Middle frontal gyrus (tissue), 1 donor: ENCODE data around the gene TIMM44.
"Not testable (repeated sequence)": the region's sequence is repeated elsewhere in the genome, so short reads cannot be mapped to it uniquely, and the experiment has no call there.

Experiments
- DNase-seq: peaks from one replicate; pipeline ENCODE4 v3.0.0-alpha.2; 2015; ENCODE audit warnings: low spot score; ENCODE audit errors: extremely low spot score

The TIMM44 gene

GRCh38 chr19:7902796-7903243 is 40.6 kb downstream of the TIMM44 start:
- DNase-seq = no peak

GRCh38 chr19:7901337-7901736 is 42.1 kb downstream of the TIMM44 start:
- DNase-seq = no peak

- no peak for DNase-seq
Observed at GRCh38 chr19:7900931-7901330, 42.5 kb downstream of the TIMM44 start.

GRCh38 chr19:7900401-7900870 is 43.0 kb downstream of the TIMM44 start:
- DNase-seq = no peak

- DNase-seq = no peak
Observed at GRCh38 chr19:7899751-7900378, 43.6 kb downstream of the TIMM44 start.

GRCh38 chr19:7898967-7899366 is 44.5 kb downstream of the TIMM44 start:
- DNase-seq = no peak

GRCh38 chr19:7897292-7897691 is 46.2 kb downstream of the TIMM44 start:
- no peak for DNase-seq

GRCh38 chr19:7895565-7895964 is 47.9 kb downstream of the TIMM44 start:
- no peak for DNase-seq

- DNase-seq = no peak
Observed at GRCh38 chr19:7894612-7895309, 48.7 kb downstream of the TIMM44 start.

GRCh38 chr19:7893362-7894101 is 49.9 kb downstream of the TIMM44 start:
- not testable (repeated sequence) for DNase-seq

GRCh38 chr19:7888826-7889217 is 54.6 kb downstream of the TIMM44 start:
- DNase-seq = no peak

GRCh38 chr19:7888145-7888825 is 55.2 kb downstream of the TIMM44 start, which contains the start of gene LRRC8E:
Gene LRRC8E, plus strand, starts transcription at chr19:7888510. Its CDS starts 7,094 bp downstream, at chr19:7895604.
- no peak for DNase-seq

- DNase-seq = no peak
Observed at GRCh38 chr19:7887408-7888144, 55.9 kb downstream of the TIMM44 start.

- DNase-seq = no peak
Observed at GRCh38 chr19:7885818-7886217, 57.6 kb downstream of the TIMM44 start.

- no peak for DNase-seq
Observed at GRCh38 chr19:7883796-7884570, 59.5 kb downstream of the TIMM44 start.

GRCh38 chr19:7883105-7883504 is 60.4 kb downstream of the TIMM44 start:
- DNase-seq = no peak

- DNase-seq = no peak
Observed at GRCh38 chr19:7881910-7882309, 61.6 kb downstream of the TIMM44 start.

- DNase-seq = no peak
Observed at GRCh38 chr19:7879836-7880235, 63.6 kb downstream of the TIMM44 start.

GRCh38 chr19:7879111-7879807 is 64.2 kb downstream of the TIMM44 start:
- DNase-seq = no peak
